Calu3 (cell line): ENCODE data around the gene TCEA2. TPM values are rescaled to one million over a fixed set of nuclear protein-coding genes. Genes with fewer than 3 reads are reported as not detected.

Source experiments
- BruUV-seq: library from RNA; stranded (reverse); fragments of 400-500 nt; replicated peaks from 2 replicates; lab custom pipeline; 2021; lab: Mats Ljungman, UMichigan
- CTCF ChIA-PET: fragments of 300-600 bp; sonication (Branson Sonifier 250); formaldehyde crosslinking; loops from one replicate; lab custom pipeline; 2022; ENCODE audit warnings: antibody characterized with exemption; lab: Charles Lee
- DNase-seq: peaks from one replicate; pipeline ENCODE4 v3.0.0; 2022
- H3K27ac Mint-ChIP-seq: one replicate; pipeline ENCODE4 v1.8.0; 2022; ENCODE audit warnings: mixed read lengths; ENCODE audit not compliant: unreplicated experiment
- H3K27me3 Mint-ChIP-seq: one replicate; pipeline ENCODE4 v1.8.0; 2022; ENCODE audit warnings: mixed read lengths; ENCODE audit not compliant: unreplicated experiment
- H3K36me3 Mint-ChIP-seq: one replicate; pipeline ENCODE4 v1.8.0; 2022; ENCODE audit warnings: mild to moderate bottlenecking, moderate library complexity, mixed read lengths; ENCODE audit not compliant: insufficient read depth, unreplicated experiment
- H3K4me1 Mint-ChIP-seq: one replicate; pipeline ENCODE4 v1.8.0; 2022; ENCODE audit warnings: mild to moderate bottlenecking, low read depth, mixed read lengths; ENCODE audit not compliant: unreplicated experiment
- H3K4me3 Mint-ChIP-seq: one replicate; pipeline ENCODE4 v1.8.0; 2022; ENCODE audit warnings: mild to moderate bottlenecking, low read depth, moderate library complexity, mixed read lengths; ENCODE audit not compliant: unreplicated experiment
- H3K9me3 Mint-ChIP-seq: one replicate; pipeline ENCODE4 v1.8.0; 2022; ENCODE audit warnings: low read depth, mixed read lengths; ENCODE audit not compliant: unreplicated experiment
- intact Hi-C: fragments of 100-400 bp; cut with micrococcal nuclease; formaldehyde crosslinking; loops from one replicate; pipeline ENCODE4 v1.10.0; 2022; ENCODE audit not compliant: unreplicated experiment
- total RNA-seq: library from RNA; stranded (reverse); gene quantifications from 2 replicates; pipeline ENCODE4 v1.2.3, GENCODE V29; 2022
- TF ChIP-seq, protein P1 (sequence below): fragments of 200-600 bp; IDR thresholded peaks from one replicate; pipeline ENCODE4 v1.8.0; 2022; ENCODE audit warnings: antibody characterized with exemption; ENCODE audit not compliant: unreplicated experiment

TCEA2 gene
- total RNA-seq, 1 experiment from 2014 or later = 39.9 TPM

DNA sequence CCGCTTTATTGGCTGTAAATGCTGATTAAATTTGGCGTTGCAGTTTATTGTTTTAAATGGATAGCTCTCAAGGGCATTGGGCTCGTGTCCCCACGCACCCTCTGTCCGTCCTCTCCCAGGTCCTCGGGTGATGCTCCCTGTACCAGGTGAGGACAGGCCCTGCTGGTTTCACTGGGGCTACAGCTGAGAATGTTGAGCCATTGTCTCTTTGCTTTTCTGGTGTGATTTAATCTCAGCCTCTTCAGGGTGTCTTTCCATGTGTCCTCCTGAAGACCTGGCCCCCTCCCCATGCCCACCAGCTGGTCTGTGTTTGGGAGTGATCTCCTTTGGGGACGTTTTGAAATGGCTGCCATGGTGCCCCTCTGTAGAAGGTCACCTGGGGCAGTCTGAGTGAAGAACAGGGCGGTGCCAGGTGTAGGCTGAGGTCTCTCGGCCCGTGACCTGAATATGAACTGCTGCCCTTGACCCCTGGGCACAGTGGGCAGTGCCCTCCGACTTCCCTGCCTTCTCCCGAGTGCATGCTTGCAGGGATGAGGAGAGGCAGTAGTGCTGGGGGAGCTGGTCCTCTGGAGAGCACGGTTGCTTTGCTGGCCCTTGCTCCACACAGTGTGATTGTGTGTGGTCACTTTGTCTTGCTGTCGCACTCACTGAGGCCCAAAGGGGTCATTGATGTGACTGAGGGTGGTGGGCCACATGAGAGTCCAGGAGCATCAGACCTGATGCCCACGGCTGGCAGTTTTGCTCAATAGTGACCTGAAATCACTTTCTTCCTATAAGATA, 39.4 kb upstream of the TCEA2 start:
- H3K27ac Mint-ChIP-seq = no peak overlapping the region
- no peak for DNase-seq
- no peak overlapping the region for H3K4me3 Mint-ChIP-seq
- TF ChIP-seq, protein P1, sequence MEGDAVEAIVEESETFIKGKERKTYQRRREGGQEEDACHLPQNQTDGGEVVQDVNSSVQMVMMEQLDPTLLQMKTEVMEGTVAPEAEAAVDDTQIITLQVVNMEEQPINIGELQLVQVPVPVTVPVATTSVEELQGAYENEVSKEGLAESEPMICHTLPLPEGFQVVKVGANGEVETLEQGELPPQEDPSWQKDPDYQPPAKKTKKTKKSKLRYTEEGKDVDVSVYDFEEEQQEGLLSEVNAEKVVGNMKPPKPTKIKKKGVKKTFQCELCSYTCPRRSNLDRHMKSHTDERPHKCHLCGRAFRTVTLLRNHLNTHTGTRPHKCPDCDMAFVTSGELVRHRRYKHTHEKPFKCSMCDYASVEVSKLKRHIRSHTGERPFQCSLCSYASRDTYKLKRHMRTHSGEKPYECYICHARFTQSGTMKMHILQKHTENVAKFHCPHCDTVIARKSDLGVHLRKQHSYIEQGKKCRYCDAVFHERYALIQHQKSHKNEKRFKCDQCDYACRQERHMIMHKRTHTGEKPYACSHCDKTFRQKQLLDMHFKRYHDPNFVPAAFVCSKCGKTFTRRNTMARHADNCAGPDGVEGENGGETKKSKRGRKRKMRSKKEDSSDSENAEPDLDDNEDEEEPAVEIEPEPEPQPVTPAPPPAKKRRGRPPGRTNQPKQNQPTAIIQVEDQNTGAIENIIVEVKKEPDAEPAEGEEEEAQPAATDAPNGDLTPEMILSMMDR = no peak
- no peaks in the 10 kb centered on the region for H3K27me3 Mint-ChIP-seq
- CTCF ChIA-PET = no interaction called here
- H3K9me3 Mint-ChIP-seq = no peaks in the 10 kb centered on the region
- H3K36me3 Mint-ChIP-seq = peaks cover 72% of the 10 kb centered on the region
- no peaks in the 10 kb centered on the region for H3K4me1 Mint-ChIP-seq
- intact Hi-C loops = no loop called here
- BruUV-seq = no TSS peak

DNA sequence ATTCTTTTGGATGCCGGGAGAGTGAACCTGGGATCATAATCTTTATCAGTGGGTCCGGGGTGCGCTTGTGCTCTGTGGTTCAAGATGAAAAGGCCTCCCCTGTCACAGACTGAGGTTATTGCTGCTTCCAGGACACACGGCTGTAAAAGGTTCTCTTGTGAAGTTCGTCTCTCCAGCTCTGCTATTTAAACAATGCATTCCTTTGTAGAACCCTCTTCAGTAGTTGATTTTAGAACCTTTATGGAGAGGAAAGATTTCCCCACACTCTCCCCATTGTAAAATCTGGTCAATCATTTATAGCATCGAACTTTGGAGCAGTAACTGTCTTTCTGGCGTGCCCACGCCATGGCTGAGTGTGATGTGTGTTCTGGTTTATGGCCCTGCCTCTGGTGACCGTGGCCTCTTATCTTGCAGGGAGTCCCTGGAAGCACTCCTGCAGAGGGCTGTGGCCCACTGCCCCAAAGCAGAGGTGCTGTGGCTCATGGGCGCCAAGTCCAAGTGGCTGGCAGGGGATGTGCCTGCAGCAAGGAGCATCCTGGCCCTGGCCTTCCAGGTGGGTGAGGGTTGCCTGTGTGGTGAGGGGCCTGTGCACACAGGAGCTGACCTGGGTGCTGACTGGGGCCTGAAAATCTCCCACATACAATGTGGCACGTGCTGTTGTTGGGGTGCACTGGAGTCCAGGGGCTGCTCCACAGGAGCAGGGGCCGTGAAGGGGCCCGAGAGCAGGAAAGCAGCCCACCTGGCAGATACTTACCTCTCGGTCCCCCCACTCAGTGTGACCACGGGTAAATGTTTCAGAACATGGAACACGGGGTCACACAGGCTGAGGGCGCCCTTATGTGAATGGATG, 38.6 kb upstream of the TCEA2 start:
- no peak overlapping the region for H3K27ac Mint-ChIP-seq
- no peak for DNase-seq

DNA sequence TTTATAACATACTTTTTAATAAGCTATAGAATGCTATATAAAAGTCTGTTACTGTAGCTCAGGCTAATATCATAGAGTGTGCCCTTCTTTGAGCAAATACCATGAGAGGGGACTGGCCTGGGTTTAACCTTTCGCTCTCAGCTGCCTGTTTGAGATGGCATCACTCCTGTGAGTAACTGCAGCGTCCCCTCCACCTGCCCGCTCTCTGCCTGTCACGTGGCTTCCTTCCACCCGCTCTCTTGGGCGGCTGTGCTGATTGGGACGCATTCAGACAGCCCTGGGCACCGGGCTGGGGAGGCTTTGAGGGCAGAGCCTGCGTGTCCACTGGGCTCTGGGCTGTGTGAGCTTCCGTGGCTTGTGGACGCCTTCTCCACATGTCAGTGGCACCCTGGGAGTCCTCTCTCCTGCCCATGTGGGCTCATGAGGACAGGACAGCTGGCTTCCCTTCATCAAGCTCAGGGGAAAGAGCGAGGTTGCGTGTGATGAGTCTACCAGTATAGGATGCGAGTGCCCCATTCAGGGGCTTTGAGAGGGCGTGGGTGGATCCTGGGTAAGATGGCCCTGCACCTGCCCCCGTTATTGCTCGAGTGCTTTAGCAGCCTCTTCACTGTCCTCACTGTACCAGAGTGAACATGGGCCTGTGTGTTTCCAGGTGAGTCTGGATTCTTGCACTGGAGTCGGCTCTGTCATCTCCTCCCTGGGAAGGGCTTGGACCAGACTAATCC, 37.7 kb upstream of the TCEA2 start:
- Mint-ChIP-seq H3K9me3 (no peaks in the 10 kb centered on the region), H3K27ac (no peak overlapping the region), H3K4me3 (no peak overlapping the region), H3K27me3 (no peaks in the 10 kb centered on the region), H3K4me1 (no peaks in the 10 kb centered on the region), H3K36me3 (peaks cover 72% of the 10 kb centered on the region)
- TF ChIP-seq, protein P1 = no peak
- CTCF ChIA-PET = no interaction called here
- BruUV-seq = no TSS peak
- no peak for DNase-seq
- intact Hi-C loops = no loop called here

More for the DNA sequence above, 38.6 kb upstream of the TCEA2 start:
- CTCF ChIA-PET = no interaction called here
- H3K36me3 Mint-ChIP-seq = peaks cover 72% of the 10 kb centered on the region
- no peak overlapping the region for H3K4me3 Mint-ChIP-seq
- BruUV-seq = no TSS peak
- H3K9me3 Mint-ChIP-seq = no peaks in the 10 kb centered on the region
- intact Hi-C loops = no loop called here
- no peaks in the 10 kb centered on the region for H3K27me3 Mint-ChIP-seq
- H3K4me1 Mint-ChIP-seq = no peaks in the 10 kb centered on the region
- TF ChIP-seq, protein P1 = no peak

DNA sequence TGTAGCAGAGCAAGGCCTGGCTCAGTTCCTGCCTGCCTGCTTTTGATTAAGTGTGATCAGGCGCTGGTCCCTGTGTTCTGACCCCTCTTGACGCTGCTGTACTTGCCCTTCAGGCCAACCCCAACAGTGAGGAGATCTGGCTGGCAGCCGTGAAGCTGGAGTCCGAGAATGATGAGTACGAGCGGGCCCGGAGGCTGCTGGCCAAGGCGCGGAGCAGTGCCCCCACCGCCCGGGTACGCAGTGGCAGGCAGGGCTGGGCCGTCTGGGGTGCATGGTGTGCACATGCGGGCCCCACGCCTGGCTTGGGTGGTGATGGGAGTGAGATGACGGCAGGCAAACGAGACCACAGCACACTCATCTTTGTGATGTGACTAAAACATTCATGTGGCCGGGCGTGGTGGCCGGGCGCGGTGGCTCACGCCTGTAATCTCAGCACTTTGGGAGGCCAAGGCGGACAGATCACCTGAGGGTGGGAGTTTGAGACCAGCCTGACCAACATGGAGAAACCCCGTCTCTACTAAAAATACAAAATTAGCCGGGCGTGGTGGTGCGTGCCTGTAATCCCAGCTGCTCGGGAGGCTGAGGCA, 37.1 kb upstream of the TCEA2 start:
- Mint-ChIP-seq H3K9me3 (no peaks in the 10 kb centered on the region), H3K36me3 (peaks cover 75% of the 10 kb centered on the region), H3K4me3 (no peak overlapping the region), H3K27me3 (no peaks in the 10 kb centered on the region), H3K4me1 (no peaks in the 10 kb centered on the region), H3K27ac (no peak overlapping the region)
- TF ChIP-seq, protein P1 = no peak
- no TSS peak for BruUV-seq
- intact Hi-C loops = no loop called here
- DNase-seq = no peak
- CTCF ChIA-PET = no interaction called here
